Adrenal gland (tissue), 5 donors: ENCODE data around the gene MED14.
A peak's percentile ranks its signal among the peaks of the same experiment; 100 is the strongest.

Experiments used
- POLR2A ChIP-seq, 2 donors: fragments of 450-650 bp; IDR thresholded peaks; one replicate each; pipeline ENCODE4 v1.6.1; 2017; ENCODE audit warnings: antibody characterized with exemption in 2 of 2, mild to moderate bottlenecking in 2 of 2, moderate library complexity in 1 of 2
- TF ChIP-seq, protein P1 (sequence below), 6 experiments: fragments of 450-650 bp in 4 of 6; fragments of 200-600 bp in 2 of 6; sonication (generic) in 1 of 6; IDR thresholded peaks; 1 replicate in 5 of 6; 2 replicates in 1 of 6; pipeline versions ENCODE4 v1.5.1 to v1.8.0; 2016 to 2021; ENCODE audit warnings: antibody characterized with exemption in 6 of 6, mild to moderate bottlenecking in 2 of 6, moderate library complexity in 1 of 6
- donor health status: DM: no; HTN: no; CAD: no.

DNA sequence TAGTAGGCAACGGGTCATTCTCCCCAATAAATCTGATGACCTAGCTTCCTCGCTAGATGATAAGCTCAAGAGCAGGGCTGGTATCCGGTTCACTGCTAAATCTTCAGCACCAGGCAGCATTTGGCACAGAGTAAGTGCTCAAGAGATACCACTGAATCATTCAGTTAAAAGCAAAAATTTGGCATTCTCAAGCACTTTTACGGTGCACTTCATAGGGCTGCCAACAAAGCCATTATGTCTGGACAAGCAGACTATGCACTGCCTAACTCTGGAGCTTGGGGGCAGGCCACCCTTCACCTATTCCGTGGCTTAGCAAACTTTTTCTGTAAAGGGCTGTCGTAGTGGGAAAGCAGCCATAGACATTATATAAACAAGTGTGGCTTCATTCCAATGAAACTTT, 64.2 kb downstream of the MED14 start:
- TF ChIP-seq, protein P1, sequence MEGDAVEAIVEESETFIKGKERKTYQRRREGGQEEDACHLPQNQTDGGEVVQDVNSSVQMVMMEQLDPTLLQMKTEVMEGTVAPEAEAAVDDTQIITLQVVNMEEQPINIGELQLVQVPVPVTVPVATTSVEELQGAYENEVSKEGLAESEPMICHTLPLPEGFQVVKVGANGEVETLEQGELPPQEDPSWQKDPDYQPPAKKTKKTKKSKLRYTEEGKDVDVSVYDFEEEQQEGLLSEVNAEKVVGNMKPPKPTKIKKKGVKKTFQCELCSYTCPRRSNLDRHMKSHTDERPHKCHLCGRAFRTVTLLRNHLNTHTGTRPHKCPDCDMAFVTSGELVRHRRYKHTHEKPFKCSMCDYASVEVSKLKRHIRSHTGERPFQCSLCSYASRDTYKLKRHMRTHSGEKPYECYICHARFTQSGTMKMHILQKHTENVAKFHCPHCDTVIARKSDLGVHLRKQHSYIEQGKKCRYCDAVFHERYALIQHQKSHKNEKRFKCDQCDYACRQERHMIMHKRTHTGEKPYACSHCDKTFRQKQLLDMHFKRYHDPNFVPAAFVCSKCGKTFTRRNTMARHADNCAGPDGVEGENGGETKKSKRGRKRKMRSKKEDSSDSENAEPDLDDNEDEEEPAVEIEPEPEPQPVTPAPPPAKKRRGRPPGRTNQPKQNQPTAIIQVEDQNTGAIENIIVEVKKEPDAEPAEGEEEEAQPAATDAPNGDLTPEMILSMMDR (IDR thresholded peaks at IDR 0.05), result peak in 5 of 6 experiments; percentile 11 to 32 (median 31)
- TF ChIP-seq POLR2A (IDR thresholded peaks at IDR 0.05), result no peak
